Measurements from ENCODE around the gene IL1R2. TPM values are rescaled to one million over a fixed set of nuclear protein-coding genes. Genes with fewer than 3 reads are reported as not detected.

The IL1R2 gene
- total and polyA plus RNA-seq, 9 of the 15 experiments (the other 6 are each of a cell fraction or from before 2014, with no cell fraction given), result 0.13 TPM; not detected in 8

DNA sequence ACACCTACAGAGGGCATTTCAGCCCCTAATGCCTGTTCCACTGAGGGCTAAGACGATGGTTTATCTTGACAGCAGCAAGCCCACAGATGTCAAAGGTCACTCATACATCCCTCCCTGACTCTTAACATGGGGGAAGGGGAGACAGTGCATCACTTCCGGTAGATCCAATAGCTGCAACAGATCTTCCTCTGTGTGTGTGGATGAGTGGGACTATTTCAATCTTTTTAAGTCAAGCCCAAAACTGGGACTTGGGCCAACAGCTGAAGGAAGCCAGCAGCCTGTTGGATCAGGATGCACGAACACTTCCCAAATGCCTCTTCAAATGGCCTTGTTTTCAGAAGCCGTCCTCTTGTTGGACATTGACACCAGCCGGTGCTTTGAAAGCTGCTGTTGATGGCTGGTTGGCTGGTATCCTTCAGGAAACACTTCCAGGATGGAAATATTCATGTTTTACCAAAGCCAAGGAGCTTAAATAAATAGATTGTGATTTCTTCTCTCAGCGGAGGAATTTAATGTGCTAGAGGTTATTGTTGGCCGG is 59.2 kb downstream of the IL1R2 start (continued):
- TF ChIP-seq, protein P1, sequence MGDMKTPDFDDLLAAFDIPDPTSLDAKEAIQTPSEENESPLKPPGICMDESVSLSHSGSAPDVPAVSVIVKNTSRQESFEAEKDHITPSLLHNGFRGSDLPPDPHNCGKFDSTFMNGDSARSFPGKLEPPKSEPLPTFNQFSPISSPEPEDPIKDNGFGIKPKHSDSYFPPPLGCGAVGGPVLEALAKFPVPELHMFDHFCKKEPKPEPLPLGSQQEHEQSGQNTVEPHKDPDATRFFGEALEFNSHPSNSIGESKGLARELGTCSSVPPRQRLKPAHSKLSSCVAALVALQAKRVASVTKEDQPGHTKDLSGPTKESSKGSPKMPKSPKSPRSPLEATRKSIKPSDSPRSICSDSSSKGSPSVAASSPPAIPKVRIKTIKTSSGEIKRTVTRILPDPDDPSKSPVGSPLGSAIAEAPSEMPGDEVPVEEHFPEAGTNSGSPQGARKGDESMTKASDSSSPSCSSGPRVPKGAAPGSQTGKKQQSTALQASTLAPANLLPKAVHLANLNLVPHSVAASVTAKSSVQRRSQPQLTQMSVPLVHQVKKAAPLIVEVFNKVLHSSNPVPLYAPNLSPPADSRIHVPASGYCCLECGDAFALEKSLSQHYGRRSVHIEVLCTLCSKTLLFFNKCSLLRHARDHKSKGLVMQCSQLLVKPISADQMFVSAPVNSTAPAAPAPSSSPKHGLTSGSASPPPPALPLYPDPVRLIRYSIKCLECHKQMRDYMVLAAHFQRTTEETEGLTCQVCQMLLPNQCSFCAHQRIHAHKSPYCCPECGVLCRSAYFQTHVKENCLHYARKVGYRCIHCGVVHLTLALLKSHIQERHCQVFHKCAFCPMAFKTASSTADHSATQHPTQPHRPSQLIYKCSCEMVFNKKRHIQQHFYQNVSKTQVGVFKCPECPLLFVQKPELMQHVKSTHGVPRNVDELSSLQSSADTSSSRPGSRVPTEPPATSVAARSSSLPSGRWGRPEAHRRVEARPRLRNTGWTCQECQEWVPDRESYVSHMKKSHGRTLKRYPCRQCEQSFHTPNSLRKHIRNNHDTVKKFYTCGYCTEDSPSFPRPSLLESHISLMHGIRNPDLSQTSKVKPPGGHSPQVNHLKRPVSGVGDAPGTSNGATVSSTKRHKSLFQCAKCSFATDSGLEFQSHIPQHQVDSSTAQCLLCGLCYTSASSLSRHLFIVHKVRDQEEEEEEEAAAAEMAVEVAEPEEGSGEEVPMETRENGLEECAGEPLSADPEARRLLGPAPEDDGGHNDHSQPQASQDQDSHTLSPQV (IDR thresholded peaks at IDR 0.05), result peak; percentile 64; the same call in 1 of the 2 replicates
- TF ChIP-seq, protein P2, sequence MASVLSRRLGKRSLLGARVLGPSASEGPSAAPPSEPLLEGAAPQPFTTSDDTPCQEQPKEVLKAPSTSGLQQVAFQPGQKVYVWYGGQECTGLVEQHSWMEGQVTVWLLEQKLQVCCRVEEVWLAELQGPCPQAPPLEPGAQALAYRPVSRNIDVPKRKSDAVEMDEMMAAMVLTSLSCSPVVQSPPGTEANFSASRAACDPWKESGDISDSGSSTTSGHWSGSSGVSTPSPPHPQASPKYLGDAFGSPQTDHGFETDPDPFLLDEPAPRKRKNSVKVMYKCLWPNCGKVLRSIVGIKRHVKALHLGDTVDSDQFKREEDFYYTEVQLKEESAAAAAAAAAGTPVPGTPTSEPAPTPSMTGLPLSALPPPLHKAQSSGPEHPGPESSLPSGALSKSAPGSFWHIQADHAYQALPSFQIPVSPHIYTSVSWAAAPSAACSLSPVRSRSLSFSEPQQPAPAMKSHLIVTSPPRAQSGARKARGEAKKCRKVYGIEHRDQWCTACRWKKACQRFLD (CRISPR knock-in tag; IDR thresholded peaks at IDR 0.05), result 0 out of 2 replicates have a peak, but pooled peaks have one; percentile 38
- TF ChIP-seq ERF (CRISPR knock-in tag; IDR thresholded peaks at IDR 0.05), result no peak
- TF ChIP-seq CHD2 (IDR thresholded peaks at IDR 0.05; ENCODE audit: low read depth, low read length), result peak; percentile 34; the same call in 1 of the 2 replicates
- peak; percentile 39; the same call in 1 of the 2 replicates for TF ChIP-seq CREB1 (IDR thresholded peaks at IDR 0.05)
- peak; percentile 57; the same call in 1 of the 2 replicates for TF ChIP-seq CREB1 (CRISPR knock-in tag; IDR thresholded peaks at IDR 0.05)
- TF ChIP-seq CXXC5 (CRISPR knock-in tag; IDR thresholded peaks at IDR 0.05), result peak; percentile 42; the same call in 1 of the 2 replicates
- TF ChIP-seq CTCFL (IDR thresholded peaks at IDR 0.05; ENCODE audit: borderline replicate concordance, insufficient read depth, low read depth, low read length, poor library complexity, severe bottlenecking), result no peak
- no peak for TF ChIP-seq CBX2 (IDR thresholded peaks at IDR 0.05; ENCODE audit: insufficient read depth, low read length, poor library complexity, severe bottlenecking)
- peak; percentile 82 for TF ChIP-seq GABPB1 (CRISPR knock-in tag; IDR thresholded peaks at IDR 0.05)
- peak; percentile 60 for TF ChIP-seq TCF3 (CRISPR knock-in tag; IDR thresholded peaks at IDR 0.05)
- no peak for TF ChIP-seq ZBED1 (IDR thresholded peaks at IDR 0.05)
- TF ChIP-seq SRF (CRISPR knock-in tag; IDR thresholded peaks at IDR 0.05), result no peak
- TF ChIP-seq, protein P3, sequence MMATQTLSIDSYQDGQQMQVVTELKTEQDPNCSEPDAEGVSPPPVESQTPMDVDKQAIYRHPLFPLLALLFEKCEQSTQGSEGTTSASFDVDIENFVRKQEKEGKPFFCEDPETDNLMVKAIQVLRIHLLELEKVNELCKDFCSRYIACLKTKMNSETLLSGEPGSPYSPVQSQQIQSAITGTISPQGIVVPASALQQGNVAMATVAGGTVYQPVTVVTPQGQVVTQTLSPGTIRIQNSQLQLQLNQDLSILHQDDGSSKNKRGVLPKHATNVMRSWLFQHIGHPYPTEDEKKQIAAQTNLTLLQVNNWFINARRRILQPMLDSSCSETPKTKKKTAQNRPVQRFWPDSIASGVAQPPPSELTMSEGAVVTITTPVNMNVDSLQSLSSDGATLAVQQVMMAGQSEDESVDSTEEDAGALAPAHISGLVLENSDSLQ (IDR thresholded peaks at IDR 0.05), result peak; percentile 72
- TF ChIP-seq PURB (CRISPR knock-in tag; IDR thresholded peaks at IDR 0.05; ENCODE audit: low read depth), result no peak
- no peak for TF ChIP-seq NR4A1 (CRISPR knock-in tag; IDR thresholded peaks at IDR 0.05)
- no peak for TF ChIP-seq NR4A1 (tag; IDR thresholded peaks at IDR 0.05)
- TF ChIP-seq MED1 (CRISPR knock-in tag; IDR thresholded peaks at IDR 0.05; ENCODE audit: borderline replicate concordance), result no peak
- no peak for TF ChIP-seq ZNF24 (IDR thresholded peaks at IDR 0.05)

Measured in K562 (cell line).